ENCODE results near the gene PAPPA.

- TF ChIP-seq CTCF (IDR thresholded peaks at IDR 0.05) (no peak), POLR2A (IDR thresholded peaks at IDR 0.05) (no peak)
Observed at GRCh38 chr9:116304761-116305160, 151.2 kb downstream of the PAPPA start.

Measured in Peyer's patch (tissue), 4 donors.